ENCODE measurements around the gene NSMCE1.
A peak's percentile ranks its signal among the peaks of the same experiment; 100 is the strongest.

NSMCE1 gene

GRCh38 chr16:27185776-27186130 lies 82.8 kb downstream of the NSMCE1 start:
- H3K4me3 ChIP-seq (replicated peaks; ENCODE audit: insufficient read depth, low read length), result no peak overlapping the region
- H3K27ac ChIP-seq (replicated peaks), result no peak overlapping the region
- no peak for DNase-seq (ENCODE audit: low read depth in 1 of 2, low spot score in 1 of 2)
- H3K27me3 ChIP-seq (ENCODE audit: insufficient read depth, poor library complexity, severe bottlenecking), result no peaks in the 10 kb centered on the region
- TF ChIP-seq POLR2AphosphoS5 (IDR thresholded peaks at IDR 0.05; ENCODE audit: low read depth) (no peak), SPI1 (IDR thresholded peaks at IDR 0.05; ENCODE audit: borderline replicate concordance, low read depth) (no peak), CTCF (IDR thresholded peaks at IDR 0.05; ENCODE audit: insufficient read depth, low read length) (no peak), GABPA (IDR thresholded peaks at IDR 0.05; ENCODE audit: low read depth) (no peak), REST (IDR thresholded peaks at IDR 0.05; ENCODE audit: insufficient replicate concordance, low read depth) (no peak)

- Histone ChIP-seq H3K27me3 (ENCODE audit: insufficient read depth, poor library complexity, severe bottlenecking) (no peaks in the 10 kb centered on the region), H3K27ac (replicated peaks) (no peak overlapping the region), H3K4me3 (replicated peaks; ENCODE audit: insufficient read depth, low read length) (no peak overlapping the region)
- no peak for TF ChIP-seq POLR2AphosphoS5 (IDR thresholded peaks at IDR 0.05; ENCODE audit: low read depth)
- no peak for TF ChIP-seq CTCF (IDR thresholded peaks at IDR 0.05; ENCODE audit: insufficient read depth, low read length)
- TF ChIP-seq SPI1 (IDR thresholded peaks at IDR 0.05; ENCODE audit: borderline replicate concordance, low read depth), result no peak
- no peak for TF ChIP-seq REST (IDR thresholded peaks at IDR 0.05; ENCODE audit: insufficient replicate concordance, low read depth)
- TF ChIP-seq GABPA (IDR thresholded peaks at IDR 0.05; ENCODE audit: low read depth), result no peak
- no peak for DNase-seq (ENCODE audit: low read depth in 1 of 2, low spot score in 1 of 2)
Observed at GRCh38 chr16:27182906-27183405, 85.6 kb downstream of the NSMCE1 start.

GRCh38 chr16:27181019-27181790 lies 87.4 kb downstream of the NSMCE1 start:
- no peak for DNase-seq (ENCODE audit: low read depth in 1 of 2, low spot score in 1 of 2)
- no peak overlapping the region for H3K4me3 ChIP-seq (replicated peaks; ENCODE audit: insufficient read depth, low read length)
- H3K27ac ChIP-seq (replicated peaks), result no peak overlapping the region
- TF ChIP-seq GABPA (IDR thresholded peaks at IDR 0.05; ENCODE audit: low read depth) (no peak), POLR2AphosphoS5 (IDR thresholded peaks at IDR 0.05; ENCODE audit: low read depth) (no peak)
- no peaks in the 10 kb centered on the region for H3K27me3 ChIP-seq (ENCODE audit: insufficient read depth, poor library complexity, severe bottlenecking)

- H3K27me3 ChIP-seq (ENCODE audit: insufficient read depth, poor library complexity, severe bottlenecking), result no peaks in the 10 kb centered on the region
- H3K27ac ChIP-seq (replicated peaks), result no peak overlapping the region
- H3K4me3 ChIP-seq (replicated peaks; ENCODE audit: insufficient read depth, low read length), result no peak overlapping the region
- peak; percentile 59 to 92 for DNase-seq (ENCODE audit: low read depth in 1 of 2, low spot score in 1 of 2)
- TF ChIP-seq SPI1 (IDR thresholded peaks at IDR 0.05; ENCODE audit: borderline replicate concordance, low read depth) (peak; percentile 46; the same call in 1 of the 2 replicates), REST (IDR thresholded peaks at IDR 0.05; ENCODE audit: insufficient replicate concordance, low read depth) (no peak), GABPA (IDR thresholded peaks at IDR 0.05; ENCODE audit: low read depth) (no peak), POLR2AphosphoS5 (IDR thresholded peaks at IDR 0.05; ENCODE audit: low read depth) (no peak), CTCF (IDR thresholded peaks at IDR 0.05; ENCODE audit: insufficient read depth, low read length) (peak; percentile 98)
Observed at GRCh38 chr16:27179500-27180072, 89.0 kb downstream of the NSMCE1 start.
